H1 (cell line): ENCODE results near the gene CDKN2AIP. TPM values are rescaled to one million over a fixed set of nuclear protein-coding genes. Genes with fewer than 3 reads are reported as not detected.

Experiments
- CTCF ChIA-PET: fragments of 300-600 bp; sonication (Branson Sonifier 250); formaldehyde crosslinking; loops from one replicate; lab custom pipeline; 2021; ENCODE audit not compliant: partially characterized antibody; lab: Charles Lee
- POLR2A ChIA-PET: fragments of 300-600 bp; sonication (Branson Sonifier 250); formaldehyde crosslinking; loops from one replicate; lab custom pipeline; 2021; ENCODE audit warnings: inconsistent platforms; ENCODE audit not compliant: partially characterized antibody; lab: Charles Lee
- DNase-seq, 2 experiments: peaks; one replicate each; pipeline versions ENCODE4 v3.0.0 to v3.0.0-alpha.2; 2010 to 2022; ENCODE audit warnings: low spot score in 2 of 2, low read depth in 1 of 2, mixed read lengths in 1 of 2
- FAIRE-seq: peaks from 2 replicates; lab custom pipeline; 2011; peaks lifted over from hg19 to GRCh38; lab: Jason Lieb, UNC
- H2AFZ ChIP-seq: 2 replicates; pipeline ENCODE4 v1.8.1; 2012; ENCODE audit warnings: low read length, inconsistent platforms
- H2AK5ac ChIP-seq: 2 replicates; pipeline ENCODE4 v1.6.1; 2013; ENCODE audit warnings: low read depth, low read length
- H2BK120ac ChIP-seq: replicated peaks from 2 replicates; pipeline ENCODE3; 2013; ENCODE audit warnings: low read depth, low read length, inconsistent platforms
- H2BK12ac ChIP-seq: 2 replicates; pipeline ENCODE4 v1.6.1; 2013; ENCODE audit warnings: low read depth, low read length
- H2BK15ac ChIP-seq: 2 replicates; pipeline ENCODE4 v1.6.1; 2013; ENCODE audit warnings: low read length
- H2BK20ac ChIP-seq: 2 replicates; pipeline ENCODE4 v1.6.1; 2013; ENCODE audit warnings: low read length
- H2BK5ac ChIP-seq: 2 replicates; pipeline ENCODE4 v1.6.1; 2013; ENCODE audit warnings: low read depth, low read length
- H3K14ac ChIP-seq: 2 replicates; pipeline ENCODE4 v1.6.1; 2013; ENCODE audit warnings: inconsistent platforms; ENCODE audit not compliant: insufficient read length
- H3K18ac ChIP-seq: 2 replicates; pipeline ENCODE4 v1.6.1; 2013; ENCODE audit warnings: low read length; ENCODE audit errors: extremely low read depth
- H3K23ac ChIP-seq: 2 replicates; pipeline ENCODE4 v1.6.1; 2013; ENCODE audit warnings: inconsistent platforms; ENCODE audit not compliant: insufficient read length
- H3K23me2 ChIP-seq: 2 replicates; pipeline ENCODE4 v1.6.1; 2013; ENCODE audit warnings: low read depth, low read length
- H3K27ac ChIP-seq: 2 replicates; pipeline ENCODE4 v1.6.1; 2011; ENCODE audit warnings: low read depth, low read length, inconsistent platforms
- H3K27me3 ChIP-seq, 4 experiments: replicated peaks in 1 of 4; 1 replicate in 1 of 4; 2 replicates in 3 of 4; pipeline versions ENCODE4 v1.6.1 to v1.8.1; 2011 to 2013; ENCODE audit warnings: low read length in 3 of 4, mild to moderate bottlenecking in 3 of 4, inconsistent platforms in 2 of 4, mixed read lengths in 2 of 4, moderate library complexity in 1 of 4; ENCODE audit not compliant: control insufficient read depth in 3 of 4, insufficient read depth in 3 of 4; ENCODE audit errors: extremely low read depth in 1 of 4
- H3K36me3 ChIP-seq, 4 experiments: 2 replicates each; pipeline versions ENCODE4 v1.6.1 to v1.8.1; 2011 to 2013; ENCODE audit warnings: mild to moderate bottlenecking in 4 of 4, low read length in 3 of 4, moderate library complexity in 2 of 4, control low read depth in 1 of 4, inconsistent platforms in 1 of 4; ENCODE audit not compliant: insufficient read depth in 4 of 4, control insufficient read depth in 2 of 4
- H3K4ac ChIP-seq: replicated peaks from 2 replicates; pipeline ENCODE3; 2013; ENCODE audit warnings: low read length, low read depth, mixed read lengths, inconsistent platforms; ENCODE audit not compliant: insufficient read length
- H3K4me1 ChIP-seq, 4 experiments: replicated peaks in 1 of 4; 1 replicate in 1 of 4; 2 replicates in 3 of 4; pipeline versions ENCODE4 v1.6.1 to v1.8.1; 2011 to 2013; ENCODE audit warnings: low read length in 3 of 4, inconsistent platforms in 2 of 4, mixed read lengths in 1 of 4; ENCODE audit not compliant: insufficient read depth in 4 of 4, control insufficient read depth in 3 of 4
- H3K4me2 ChIP-seq, 2 experiments: 2 replicates each; pipeline versions ENCODE4 v1.6.1 to v1.8.1; 2011 to 2013; ENCODE audit warnings: low read depth in 2 of 2, low read length in 2 of 2, control low read depth in 1 of 2, inconsistent platforms in 1 of 2, mild to moderate bottlenecking in 1 of 2; ENCODE audit not compliant: insufficient read depth in 1 of 2
- H3K4me3 ChIP-seq, 4 experiments: fragments of 200-600, 300-600 bp in 1 of 4; sonication (generic), shearing (Covaris generic), sonication (Bioruptor Twin) in 1 of 4; 2 replicates each; pipeline versions ENCODE4 v1.5.1 to v1.8.1; 2011 to 2016; ENCODE audit warnings: low read length in 4 of 4, low read depth in 3 of 4, control low read depth in 2 of 4, inconsistent platforms in 2 of 4, mild to moderate bottlenecking in 2 of 4, mixed read lengths in 1 of 4, moderate library complexity in 1 of 4; ENCODE audit not compliant: insufficient read depth in 2 of 4; ENCODE audit errors: extremely low read depth in 1 of 4
- H3K56ac ChIP-seq: replicated peaks from 2 replicates; pipeline ENCODE3; 2013; ENCODE audit warnings: low read depth, mild to moderate bottlenecking, mixed read lengths, low read length, inconsistent platforms; ENCODE audit not compliant: insufficient read length
- H3K79me1 ChIP-seq: 2 replicates; pipeline ENCODE4 v1.6.1; 2013; ENCODE audit warnings: low read depth, low read length, control low read depth
- H3K79me2 ChIP-seq, 2 experiments: 2 replicates each; pipeline versions ENCODE4 v1.6.1 to v1.8.1; 2012 to 2013; ENCODE audit warnings: low read length in 2 of 2, mild to moderate bottlenecking in 2 of 2, inconsistent platforms in 1 of 2; ENCODE audit not compliant: insufficient read depth in 2 of 2, control insufficient read depth in 1 of 2
- H3K9ac ChIP-seq, 4 experiments: replicated peaks in 1 of 4; 1 replicate in 1 of 4; 2 replicates in 3 of 4; pipeline versions ENCODE4 v1.6.1 to v1.8.1; 2011 to 2013; ENCODE audit warnings: low read depth in 3 of 4, low read length in 3 of 4, control low read depth in 2 of 4, mild to moderate bottlenecking in 2 of 4, moderate library complexity in 2 of 4, inconsistent platforms in 1 of 4; ENCODE audit errors: extremely low read depth in 1 of 4
- H3K9me3 ChIP-seq, 2 experiments: 2 replicates each; pipeline versions ENCODE4 v1.6.1 to v1.8.1; 2012 to 2013; ENCODE audit warnings: mild to moderate bottlenecking in 2 of 2, moderate library complexity in 2 of 2, control low read depth in 1 of 2, inconsistent platforms in 1 of 2, low read depth in 1 of 2, low read length in 1 of 2, mixed read lengths in 1 of 2; ENCODE audit not compliant: insufficient read depth in 2 of 2
- H4K20me1 ChIP-seq, 2 experiments: replicated peaks in 1 of 2; 2 replicates each; pipeline versions ENCODE3 to v1.8.1; 2011 to 2013; ENCODE audit warnings: inconsistent platforms in 2 of 2, low read length in 2 of 2, mild to moderate bottlenecking in 1 of 2; ENCODE audit not compliant: insufficient read depth in 2 of 2, control insufficient read depth in 1 of 2
- H4K5ac ChIP-seq: 2 replicates; pipeline ENCODE4 v1.6.1; 2013; ENCODE audit warnings: low read length, low read depth, mixed read lengths, inconsistent platforms; ENCODE audit not compliant: insufficient read length
- H4K8ac ChIP-seq: 2 replicates; pipeline ENCODE4 v1.8.0; 2013; ENCODE audit warnings: mild to moderate bottlenecking, moderate library complexity, low read length, inconsistent platforms; ENCODE audit not compliant: insufficient read depth; ENCODE audit errors: extremely low read depth
- H4K91ac ChIP-seq: replicated peaks from 2 replicates; pipeline ENCODE3; 2013; ENCODE audit warnings: low read length, mixed read lengths, inconsistent platforms; ENCODE audit not compliant: insufficient read length
- CBX5 ChIP-seq: fragments of 300-800, 300-1000 bp; sonication (generic); IDR thresholded peaks from 2 replicates; pipeline ENCODE4 v1.7.1; 2016; ENCODE audit warnings: antibody characterized with exemption, low read length, low read depth
- CEBPB ChIP-seq: IDR thresholded peaks from 2 replicates; pipeline ENCODE4 v1.6.1; 2012; ENCODE audit warnings: low read depth, low read length
- CTBP2 ChIP-seq: IDR thresholded peaks from 2 replicates; pipeline ENCODE4 v1.7.0; 2011; ENCODE audit warnings: borderline replicate concordance, mild to moderate bottlenecking, moderate library complexity, mixed read lengths, low read length; ENCODE audit not compliant: insufficient read depth, insufficient read length
- FOSL1 ChIP-seq: IDR thresholded peaks from 2 replicates; pipeline ENCODE4 v1.6.1; 2011; ENCODE audit warnings: mild to moderate bottlenecking, low read depth, low read length, moderate library complexity; ENCODE audit not compliant: insufficient read depth
- PHF8 ChIP-seq: fragments of 200-600 bp; sonication (generic); conservative IDR thresholded peaks from 2 replicates; pipeline ENCODE4 v1.7.1; 2012; ENCODE audit warnings: low read depth, mild to moderate bottlenecking, inconsistent platforms, low read length, moderate library complexity
- RNF2 ChIP-seq: fragments of 200-900, 300-1000 bp; sonication (generic); IDR thresholded peaks from 2 replicates; pipeline ENCODE4 v1.7.1; 2016; ENCODE audit warnings: borderline replicate concordance, low read depth, mild to moderate bottlenecking, antibody characterized with exemption, low read length; ENCODE audit not compliant: poor library complexity, severe bottlenecking; ENCODE audit errors: missing control alignments
- SRF ChIP-seq: IDR thresholded peaks from 2 replicates; pipeline ENCODE4 v1.6.1; 2011; ENCODE audit warnings: mild to moderate bottlenecking, low read depth, low read length, moderate library complexity
- TBP ChIP-seq: IDR thresholded peaks from 2 replicates; pipeline ENCODE4 v1.6.1; 2011; ENCODE audit warnings: low read depth, low read length, improper control_type of control experiment
- ZNF274 ChIP-seq: IDR thresholded peaks from 2 replicates; pipeline ENCODE4 v1.7.0; 2012; ENCODE audit warnings: low read length, borderline replicate concordance; ENCODE audit errors: extremely low read depth
- WGBS, 2 experiments: shearing (Covaris generic) in 1 of 2; methylation state at CpG; one replicate each; pipeline versions ENCODE4 v1.1.6 to v1.1.7; 2013 to 2015; ENCODE audit warnings: low lambda C conversion rate in 2 of 2, mixed read lengths in 2 of 2, inconsistent platforms in 1 of 2, low coverage in 1 of 2, missing lambda C conversion rate in 1 of 2; ENCODE audit not compliant: insufficient replicate concordance in 2 of 2, insufficient coverage in 1 of 2, insufficient read length in 1 of 2; ENCODE audit errors: extremely low coverage in 1 of 2, missing lambda C conversion rate in 1 of 2; 5-methylcytosine and 5-hydroxymethylcytosine counted together
- polyA plus RNA-seq, 7 experiments: library from polyadenylated mRNA; depleted of rRNA in 3 of 7; stranded (reverse) in 5 of 7; unstranded in 2 of 7; fragments of >200 nt in 5 of 7; fragments of 200-250 nt in 2 of 7; gene quantifications; 1 replicate in 5 of 7; 2 replicates in 1 of 7; 4 replicates in 1 of 7; pipeline versions ENCODE4 v1.2.1 to v1.2.3, GENCODE V29; 2011 to 2013; ENCODE audit warnings: missing spikeins in 2 of 7, mixed read lengths in 2 of 7
- total RNA-seq: library from RNA; stranded (reverse); fragmentation: NEBNext Ultra II Directional; extraction: Animal tissue kit (Norgen Biotek cat#: 25700); gene quantifications from 2 replicates; pipeline ENCODE4 v1.2.1, GENCODE V29; 2021
- TF ChIP-seq, protein P1 (sequence below): IDR thresholded peaks from 2 replicates; pipeline ENCODE4 v1.6.1; 2012; ENCODE audit warnings: low read length, inconsistent platforms

Gene CDKN2AIP
- total and polyA plus RNA-seq, 2 of the 8 experiments (the other 6 are each of a cell fraction or from before 2014, with no cell fraction given) = 6.0 to 14.0 TPM

DNA sequence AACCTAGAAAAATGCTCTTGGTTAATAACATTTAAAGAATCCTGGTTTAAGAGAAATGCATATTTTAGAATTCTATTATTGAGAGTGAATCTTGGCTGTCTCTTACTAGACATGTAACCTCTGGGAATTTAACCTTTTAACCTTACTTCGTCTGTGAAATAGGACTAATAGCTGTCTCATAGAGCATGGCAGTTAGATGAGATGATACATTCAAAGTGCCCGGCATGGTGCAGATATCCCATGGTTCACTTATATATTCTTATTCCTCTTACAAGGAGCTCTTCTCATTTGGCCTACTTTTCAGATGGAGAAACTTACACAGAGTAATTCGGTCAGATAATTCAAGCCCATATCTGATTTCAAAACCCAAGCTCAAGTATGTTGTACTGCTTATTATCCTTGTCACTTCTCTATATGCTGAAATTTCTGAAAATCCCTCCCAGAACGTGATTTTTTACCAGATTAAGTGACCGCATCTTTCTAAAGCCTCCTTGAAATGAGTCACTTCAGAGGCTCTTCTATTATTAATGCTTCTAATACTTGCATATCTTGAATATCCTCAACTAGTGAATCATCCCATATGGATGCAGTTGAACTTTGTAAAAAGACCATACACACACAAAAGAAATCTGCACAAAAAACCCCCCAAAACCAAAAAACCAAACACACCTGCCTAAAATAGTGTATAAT, 4.9 kb downstream of the CDKN2AIP start:
- ChIA-PET CTCF (no interaction called here), POLR2A (no interaction called here)
- no peak overlapping the region for H2BK120ac ChIP-seq
- H3K79me2 ChIP-seq = peaks cover 0 to 22% of the 10 kb centered on the region in 2 experiments; a peak in 3 of 4 replicates
- H3K4ac ChIP-seq = no peak overlapping the region
- no peak overlapping the region for H3K56ac ChIP-seq
- H2BK12ac ChIP-seq = no peak overlapping the region
- no peak overlapping the region for H3K18ac ChIP-seq
- no peak overlapping the region for H4K5ac ChIP-seq
- no peak overlapping the region for H4K8ac ChIP-seq
- H3K4me2 ChIP-seq = no peak overlapping the region
- H3K4me3 ChIP-seq = no peak overlapping the region
- H4K20me1 ChIP-seq = peaks cover 0 to 1% of the 10 kb centered on the region in 2 experiments
- no peak overlapping the region for H2AFZ ChIP-seq
- H2BK15ac ChIP-seq = no peak overlapping the region
- H2AK5ac ChIP-seq = no peak overlapping the region
- H3K9me3 ChIP-seq = no peaks in the 10 kb centered on the region
- H3K4me1 ChIP-seq = 0 out of 7 replicates have a peak, but pooled peaks cover 0 to 5% (median 0%) of the 10 kb centered on the region in 4 experiments
- H3K27ac ChIP-seq = no peak overlapping the region
- H3K14ac ChIP-seq = no peak overlapping the region
- no peak overlapping the region for H4K91ac ChIP-seq
- H3K9ac ChIP-seq = no peak overlapping the region
- peaks cover 11 to 39% (median 22%) of the 10 kb centered on the region in 4 experiments for H3K36me3 ChIP-seq
- no peaks in the 10 kb centered on the region for H3K27me3 ChIP-seq
- H3K79me1 ChIP-seq = no peaks in the 10 kb centered on the region; the same call in 1 of the 2 replicates
- 85% methylated on average over 5 of the region's 5 CpGs; no CpG with 5 or more reads in 1 of the 2 experiments for WGBS, 2 experiments
- no peak overlapping the region for H2BK5ac ChIP-seq
- no peak overlapping the region for H2BK20ac ChIP-seq
- DNase-seq (no peak), FAIRE-seq (no peak)
- no peaks in the 10 kb centered on the region; the same call in 1 of the 2 replicates for H3K23me2 ChIP-seq
- no peak overlapping the region for H3K23ac ChIP-seq
- TF ChIP-seq CEBPB (no peak), TBP (no peak), FOSL1 (no peak), CTBP2 (no peak), PHF8 (no peak), ZNF274 (no peak), CBX5 (no peak), SRF (no peak), RNF2 (no peak)
- TF ChIP-seq, protein P1, sequence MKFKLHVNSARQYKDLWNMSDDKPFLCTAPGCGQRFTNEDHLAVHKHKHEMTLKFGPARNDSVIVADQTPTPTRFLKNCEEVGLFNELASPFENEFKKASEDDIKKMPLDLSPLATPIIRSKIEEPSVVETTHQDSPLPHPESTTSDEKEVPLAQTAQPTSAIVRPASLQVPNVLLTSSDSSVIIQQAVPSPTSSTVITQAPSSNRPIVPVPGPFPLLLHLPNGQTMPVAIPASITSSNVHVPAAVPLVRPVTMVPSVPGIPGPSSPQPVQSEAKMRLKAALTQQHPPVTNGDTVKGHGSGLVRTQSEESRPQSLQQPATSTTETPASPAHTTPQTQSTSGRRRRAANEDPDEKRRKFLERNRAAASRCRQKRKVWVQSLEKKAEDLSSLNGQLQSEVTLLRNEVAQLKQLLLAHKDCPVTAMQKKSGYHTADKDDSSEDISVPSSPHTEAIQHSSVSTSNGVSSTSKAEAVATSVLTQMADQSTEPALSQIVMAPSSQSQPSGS = no peak
